GM12865 (cell line): ENCODE measurements around the gene CARS2.

Experiments used
- DNase-seq: peaks from one replicate; pipeline ENCODE4 v3.0.0; 2010; ENCODE audit warnings: low read depth
- H3K4me3 ChIP-seq: 2 replicates; pipeline ENCODE4 v1.5.1; 2011; ENCODE audit warnings: mild to moderate bottlenecking, low read depth, low read length, control low read depth
- TF ChIP-seq, protein P1 (sequence below): IDR thresholded peaks from 2 replicates; pipeline ENCODE4 v1.5.1; 2011; ENCODE audit warnings: low read length, control low read depth, low read depth, inconsistent platforms; ENCODE audit not compliant: insufficient read depth; ENCODE audit errors: missing control alignments

CARS2 gene

GRCh38 chr13:110669036-110669435, 36.9 kb downstream of the CARS2 start:
- no peak overlapping the region for H3K4me3 ChIP-seq
- no peak for DNase-seq
- TF ChIP-seq, protein P1, sequence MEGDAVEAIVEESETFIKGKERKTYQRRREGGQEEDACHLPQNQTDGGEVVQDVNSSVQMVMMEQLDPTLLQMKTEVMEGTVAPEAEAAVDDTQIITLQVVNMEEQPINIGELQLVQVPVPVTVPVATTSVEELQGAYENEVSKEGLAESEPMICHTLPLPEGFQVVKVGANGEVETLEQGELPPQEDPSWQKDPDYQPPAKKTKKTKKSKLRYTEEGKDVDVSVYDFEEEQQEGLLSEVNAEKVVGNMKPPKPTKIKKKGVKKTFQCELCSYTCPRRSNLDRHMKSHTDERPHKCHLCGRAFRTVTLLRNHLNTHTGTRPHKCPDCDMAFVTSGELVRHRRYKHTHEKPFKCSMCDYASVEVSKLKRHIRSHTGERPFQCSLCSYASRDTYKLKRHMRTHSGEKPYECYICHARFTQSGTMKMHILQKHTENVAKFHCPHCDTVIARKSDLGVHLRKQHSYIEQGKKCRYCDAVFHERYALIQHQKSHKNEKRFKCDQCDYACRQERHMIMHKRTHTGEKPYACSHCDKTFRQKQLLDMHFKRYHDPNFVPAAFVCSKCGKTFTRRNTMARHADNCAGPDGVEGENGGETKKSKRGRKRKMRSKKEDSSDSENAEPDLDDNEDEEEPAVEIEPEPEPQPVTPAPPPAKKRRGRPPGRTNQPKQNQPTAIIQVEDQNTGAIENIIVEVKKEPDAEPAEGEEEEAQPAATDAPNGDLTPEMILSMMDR = no peak

DNA sequence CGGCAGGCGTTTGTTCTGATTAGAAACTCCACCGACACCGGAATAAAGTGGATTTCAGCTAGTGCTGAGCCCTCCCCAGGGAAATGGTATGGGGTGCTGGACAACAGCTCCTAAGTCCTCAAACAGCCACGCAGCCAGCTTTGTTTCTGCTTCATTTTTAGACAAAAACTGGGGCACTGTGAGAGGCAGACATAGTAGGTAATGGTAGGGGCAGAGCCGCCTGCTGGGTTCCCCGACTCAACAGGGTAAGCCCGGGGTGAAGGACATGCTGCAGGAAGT, 39.7 kb downstream of the CARS2 start:
- no peak for DNase-seq
- TF ChIP-seq, protein P1 = no peak
- H3K4me3 ChIP-seq = no peak overlapping the region

DNA sequence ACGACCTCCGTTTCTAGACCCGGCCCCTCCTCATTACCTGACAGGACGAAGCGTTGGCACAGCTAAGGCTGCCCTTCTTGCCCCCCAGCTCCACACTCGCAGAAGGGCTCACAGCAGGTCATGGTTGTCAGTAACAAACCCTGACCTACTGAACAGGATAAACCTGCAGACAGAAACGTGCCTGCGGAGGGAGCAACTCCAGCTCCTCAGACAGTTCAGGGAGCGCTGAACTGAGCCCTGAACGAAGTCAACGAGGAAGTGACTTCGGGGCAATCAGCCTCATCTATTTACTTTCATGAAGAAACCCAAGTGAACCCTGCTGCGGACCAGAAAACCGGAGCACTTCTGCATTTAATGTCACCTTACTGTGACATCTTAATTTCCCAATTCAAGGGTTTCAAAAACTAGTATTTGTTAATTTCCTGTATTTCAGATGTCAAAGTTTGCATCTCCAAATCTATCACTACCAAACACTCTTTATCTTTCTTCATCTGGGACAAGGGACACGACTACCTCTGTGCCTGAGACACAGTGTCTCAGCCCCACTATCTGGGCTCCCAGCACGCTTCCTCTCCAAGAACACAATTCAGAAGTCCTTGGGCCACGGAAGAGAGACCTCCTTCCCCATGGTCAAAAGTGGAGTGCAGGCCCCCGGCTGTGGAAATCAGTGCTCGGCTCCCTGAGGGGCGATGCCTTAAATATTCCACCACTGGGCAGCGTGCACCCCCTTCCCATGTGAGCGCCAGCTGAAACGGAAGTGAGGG, 40.2 kb downstream of the CARS2 start:
- no peak overlapping the region for H3K4me3 ChIP-seq
- TF ChIP-seq, protein P1 = no peak
- DNase-seq = no peak

- no peak overlapping the region for H3K4me3 ChIP-seq
- no peak for DNase-seq
- TF ChIP-seq, protein P1 = no peak
Measured at GRCh38 chr13:110664673-110665072, 41.2 kb downstream of the CARS2 start.

DNA sequence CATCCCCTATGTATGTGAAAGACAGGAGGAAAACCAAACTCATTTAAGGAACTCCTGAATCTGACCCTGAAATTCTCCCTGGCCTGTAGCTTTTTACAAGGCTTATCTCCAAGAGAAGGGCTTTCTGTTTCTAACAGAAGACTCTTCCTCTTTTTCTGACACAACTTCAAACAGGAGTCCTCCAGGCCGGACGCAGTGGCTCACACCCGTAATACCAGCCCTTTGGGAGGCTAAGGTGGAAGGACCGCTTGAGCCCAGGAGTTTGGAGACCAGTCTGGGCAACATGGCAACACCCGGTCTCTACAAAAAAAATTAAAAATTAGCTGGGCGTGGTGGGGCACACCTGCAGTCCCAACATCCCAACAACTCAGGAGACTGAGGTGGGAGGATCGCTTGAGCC, 41.9 kb downstream of the CARS2 start:
- no peak for DNase-seq
- TF ChIP-seq, protein P1 = no peak
- H3K4me3 ChIP-seq = no peak overlapping the region

GRCh38 chr13:110663491-110663890, 42.4 kb downstream of the CARS2 start:
- TF ChIP-seq, protein P1 = no peak
- H3K4me3 ChIP-seq = no peak overlapping the region
- no peak for DNase-seq
